SIG-M5 treated with dmso at 0.1 percent for 504 hours (cell line): ENCODE data around the gene EIF1AX.
"Not testable (repeated sequence)": the region's sequence is repeated elsewhere in the genome, so short reads cannot be mapped to it uniquely, and the experiment has no call there.

Experiments used
- DNase-seq: peaks from one replicate; lab custom pipeline; 2025; ENCODE audit not compliant: unreplicated experiment; lab: John Stamatoyannopoulos, UW

The EIF1AX gene

DNA sequence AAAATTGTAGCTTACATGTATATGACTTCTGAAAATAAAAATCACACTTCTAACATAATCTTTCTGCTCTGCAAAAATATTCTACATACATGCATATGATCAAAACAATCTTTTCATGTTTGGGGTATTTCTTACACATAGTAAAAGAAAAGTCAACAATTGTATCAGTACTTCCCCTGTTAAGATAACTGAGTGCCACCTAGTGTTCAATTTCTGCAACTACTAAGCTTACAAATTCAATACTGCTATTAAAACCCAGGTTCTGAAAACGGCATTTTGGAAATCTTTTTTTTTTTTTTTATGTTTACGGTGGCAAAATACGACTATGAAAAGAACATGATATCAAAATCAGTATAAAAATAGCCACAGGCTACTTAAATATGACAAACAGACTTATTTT is 14.2 kb downstream of the EIF1AX start:
- DNase-seq = not testable (repeated sequence)

DNA sequence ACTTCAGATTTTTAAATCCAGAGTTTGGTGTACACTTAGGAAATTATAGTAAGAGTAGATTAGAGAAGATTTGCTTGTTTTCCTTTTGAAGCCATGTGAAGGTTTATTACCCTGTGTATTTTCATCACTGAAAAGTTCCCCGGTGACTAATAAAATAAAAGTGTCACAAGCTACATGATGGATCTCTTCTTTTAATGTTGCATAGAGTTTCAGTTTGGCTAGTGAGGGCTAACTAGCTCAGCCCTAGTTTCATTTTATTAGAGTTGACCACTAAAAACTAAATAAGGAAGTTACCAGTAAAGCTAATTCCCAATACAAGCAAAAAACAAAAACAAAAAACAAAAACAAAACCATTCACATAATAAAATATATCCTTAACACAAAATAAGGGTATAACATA is 14.8 kb downstream of the EIF1AX start:
- DNase-seq = not testable (repeated sequence)

DNA sequence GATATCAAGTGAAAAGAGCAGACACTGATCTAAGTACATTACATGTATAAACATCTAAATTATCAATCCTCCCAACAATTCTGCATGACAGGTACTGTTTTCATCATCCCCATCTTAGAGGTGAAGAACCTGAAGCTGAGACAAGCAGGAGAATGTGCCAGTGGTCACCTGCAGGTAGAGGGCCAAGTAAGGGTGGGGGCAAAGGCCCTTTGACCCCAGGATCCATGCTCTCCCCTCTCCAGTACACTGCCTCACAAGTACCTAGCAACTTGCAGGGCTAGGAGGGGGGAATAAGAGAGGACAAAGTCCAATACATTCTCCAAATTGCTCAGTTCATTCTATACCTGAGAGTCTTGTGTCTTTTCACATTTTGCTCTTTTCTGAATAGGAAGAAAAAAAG is 16.7 kb downstream of the EIF1AX start:
- no peak for DNase-seq

DNA sequence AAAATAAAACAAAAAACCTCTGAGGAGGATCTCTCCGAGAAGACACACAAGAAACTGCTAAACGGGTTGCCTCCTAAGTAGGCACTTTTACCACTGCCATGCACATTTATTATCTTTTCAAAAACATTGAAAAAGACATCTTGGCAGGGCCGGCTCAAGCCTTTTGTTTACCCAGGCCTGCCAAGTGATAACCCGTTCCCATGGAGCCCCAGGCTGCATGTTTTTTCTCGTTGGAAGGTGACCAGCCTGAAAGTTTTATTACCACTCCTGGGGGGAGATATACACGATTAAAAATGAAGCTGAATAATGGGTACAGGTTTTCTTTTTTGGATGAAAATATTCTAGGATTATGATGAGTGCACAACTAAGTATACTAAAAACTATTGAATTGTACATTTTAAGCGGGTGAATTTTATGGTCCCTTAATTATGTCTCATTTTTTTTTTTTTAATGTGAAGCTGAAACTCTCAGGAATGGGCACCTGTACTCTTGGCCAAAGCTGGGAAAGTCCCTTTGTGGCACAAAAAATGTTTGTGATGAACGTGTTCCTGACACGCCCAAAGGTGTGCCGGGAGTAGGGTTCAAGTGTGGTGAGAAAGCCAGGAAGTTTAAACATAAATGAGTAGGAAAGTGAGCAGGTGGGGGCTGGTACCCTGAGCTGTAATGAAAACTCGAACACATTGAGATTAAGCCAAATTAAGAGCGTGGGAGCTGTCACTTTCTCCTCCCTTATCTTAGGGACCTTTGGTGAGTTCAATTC is 23.4 kb downstream of the EIF1AX start:
- DNase-seq = no peak

DNA sequence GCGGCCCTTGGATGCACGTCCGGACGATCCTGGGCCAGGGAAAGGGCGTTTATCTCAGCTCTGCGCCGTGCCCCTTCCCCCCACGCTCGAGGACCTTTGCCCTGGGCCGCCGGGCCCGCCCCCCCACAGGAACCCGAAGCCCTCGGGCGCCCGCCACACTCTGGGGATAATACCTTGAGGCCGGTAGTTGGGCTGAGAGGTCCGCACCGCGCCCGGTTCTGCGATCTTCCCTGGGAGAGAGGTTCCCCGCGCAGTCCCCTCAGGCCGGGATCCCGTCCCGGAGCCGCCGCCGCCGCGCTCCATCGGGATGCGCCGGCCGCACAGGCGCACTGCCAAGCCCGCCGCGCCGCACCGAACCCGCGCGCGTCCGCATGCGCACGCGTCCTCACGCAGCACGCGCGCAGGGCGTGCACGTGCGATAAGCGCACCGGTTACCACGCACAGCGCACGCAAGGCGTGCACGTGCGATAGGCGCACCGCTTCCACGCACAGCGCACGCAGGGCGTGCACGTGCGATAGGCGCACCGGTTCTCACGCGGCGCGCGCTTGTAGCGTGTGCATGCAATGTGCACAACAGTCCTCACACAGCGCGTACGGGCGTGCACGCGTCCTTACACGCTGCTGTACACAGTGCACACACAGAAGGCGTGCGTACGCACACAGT is 24.9 kb downstream of the EIF1AX start, which contains the start of gene MAP7D2:
Gene MAP7D2 (minus strand): TSS at position 331 of the 664 bp plus-strand sequence. CDS start 28 bp downstream, at position 303.
- no peak for DNase-seq

DNA sequence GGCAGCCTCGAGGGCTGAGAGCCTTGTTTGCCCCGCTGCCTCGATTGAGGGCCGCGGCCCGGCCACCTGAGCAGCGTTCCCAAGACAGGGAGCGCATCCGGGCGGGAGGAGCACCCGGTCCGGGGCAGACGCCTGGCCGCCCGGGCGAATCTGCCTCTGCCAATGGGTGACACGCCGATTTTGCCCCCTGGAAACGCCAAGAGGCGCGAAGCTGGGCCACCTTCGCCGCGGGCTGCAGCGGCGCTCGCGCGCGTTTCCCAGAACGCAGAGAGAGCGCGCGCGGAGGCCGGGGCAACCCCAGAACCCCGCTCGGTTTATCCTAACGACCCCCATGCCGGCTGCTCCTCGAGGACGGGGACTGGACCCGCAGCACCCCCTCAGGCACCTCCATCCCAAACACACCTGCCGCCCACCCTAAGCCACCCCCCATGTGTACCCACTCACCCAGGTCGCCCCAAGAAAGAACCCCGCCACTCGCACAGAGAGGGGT is 25.5 kb downstream of the EIF1AX start:
- no peak for DNase-seq

DNA sequence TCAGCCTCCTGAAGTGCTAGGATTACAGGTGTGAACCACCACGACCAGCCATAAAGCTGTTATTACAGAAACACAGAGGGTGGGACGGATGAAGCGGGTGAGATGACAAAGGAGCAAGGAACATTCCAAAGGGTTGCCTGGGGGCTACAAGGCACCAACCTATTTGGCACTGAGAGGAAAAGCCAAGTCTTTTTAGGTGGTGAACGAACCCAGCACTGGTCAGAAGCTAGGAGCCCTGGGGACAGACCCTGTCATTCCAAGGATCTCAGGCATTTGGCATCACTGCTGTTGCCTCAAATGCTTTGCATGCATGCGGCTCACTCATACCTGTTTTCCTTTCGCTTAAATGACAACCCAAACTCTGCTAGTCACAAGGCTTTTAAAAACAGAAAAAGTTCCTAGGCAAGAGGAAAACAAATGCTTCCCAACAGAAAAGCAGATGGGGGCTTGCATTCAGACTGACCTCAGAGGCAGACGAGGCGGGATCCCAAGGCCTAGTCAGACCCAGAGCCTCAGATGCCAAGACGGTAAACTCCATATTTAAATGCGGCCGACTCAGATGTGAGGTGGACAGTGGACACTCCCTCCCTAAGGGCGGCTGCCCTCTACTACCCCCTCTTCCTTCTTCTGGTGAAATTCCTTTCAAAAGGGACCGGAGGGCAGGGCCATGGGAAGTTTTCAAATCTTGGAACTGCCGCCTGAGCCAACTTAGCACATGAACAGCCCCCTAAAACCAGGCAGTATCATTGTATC is 29.4 kb downstream of the EIF1AX start:
- DNase-seq = no peak

DNA sequence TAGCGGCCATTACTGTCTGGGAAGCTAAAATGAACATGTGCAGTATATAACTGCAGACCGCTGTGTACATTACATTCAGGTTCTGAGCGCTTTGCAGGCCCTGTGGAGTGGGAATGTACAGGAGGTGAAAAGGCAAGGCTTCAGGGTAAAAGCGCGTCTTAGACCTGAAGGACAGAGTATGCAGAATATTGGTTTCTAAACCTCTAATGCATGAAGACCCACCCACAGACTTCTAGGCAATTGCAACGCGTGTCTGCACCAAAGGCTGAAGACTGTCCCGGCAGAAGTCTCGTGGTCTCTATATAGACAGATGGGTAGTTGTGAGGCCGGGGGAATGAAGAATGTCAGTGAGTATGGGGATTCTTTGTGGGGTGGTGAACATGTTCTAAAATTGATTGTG is 30.4 kb downstream of the EIF1AX start:
- no peak for DNase-seq

DNA sequence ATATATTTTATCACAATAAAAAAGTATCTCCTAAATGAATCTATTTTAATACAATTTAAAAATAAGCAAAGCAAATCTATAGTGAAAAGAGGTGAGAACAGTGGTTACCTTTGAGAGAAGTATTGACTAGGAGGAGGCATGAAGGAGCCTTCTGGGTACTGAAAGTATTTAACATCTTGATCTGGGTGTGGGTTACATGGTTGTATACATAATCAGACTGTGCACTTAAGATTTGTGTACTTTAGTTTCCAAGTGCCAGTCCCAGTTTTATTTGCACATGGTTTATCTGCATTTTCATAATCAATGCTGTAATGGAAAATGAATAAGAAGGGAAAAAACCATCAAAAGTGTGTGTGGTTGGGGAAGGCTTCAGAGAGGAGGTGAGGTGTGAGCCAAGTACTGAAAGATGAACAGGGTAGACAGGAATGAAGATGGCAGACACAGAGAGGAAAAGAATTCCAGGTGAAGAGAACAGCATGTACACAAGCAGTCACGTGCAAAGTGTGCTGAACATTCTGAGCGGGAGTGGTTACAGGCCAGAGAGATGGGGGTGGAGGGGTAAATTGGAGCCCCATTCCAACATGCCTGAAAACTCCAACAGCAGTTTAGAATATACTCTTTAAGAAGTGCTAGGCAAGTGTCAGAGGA is 39.6 kb downstream of the EIF1AX start:
- DNase-seq = no peak

DNA sequence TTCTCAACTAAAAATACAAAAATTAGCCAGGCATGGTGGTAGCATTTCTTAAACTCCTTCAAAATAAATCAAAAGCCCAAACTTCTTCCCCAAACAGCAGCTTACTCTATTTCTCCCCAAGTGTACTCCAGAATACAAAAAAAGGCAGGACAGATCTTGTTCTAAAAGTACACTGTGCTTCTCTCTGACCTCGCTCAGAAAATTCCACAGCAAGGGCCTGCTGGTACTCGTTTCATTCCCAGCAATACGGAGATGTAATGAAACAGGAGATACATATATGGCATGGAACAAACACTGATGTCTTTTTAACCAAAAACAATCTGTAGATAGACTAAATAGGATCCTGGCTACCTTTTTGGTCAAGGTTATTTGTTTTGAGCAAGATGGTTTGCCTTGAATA is 50.1 kb downstream of the EIF1AX start:
- no peak for DNase-seq

DNA sequence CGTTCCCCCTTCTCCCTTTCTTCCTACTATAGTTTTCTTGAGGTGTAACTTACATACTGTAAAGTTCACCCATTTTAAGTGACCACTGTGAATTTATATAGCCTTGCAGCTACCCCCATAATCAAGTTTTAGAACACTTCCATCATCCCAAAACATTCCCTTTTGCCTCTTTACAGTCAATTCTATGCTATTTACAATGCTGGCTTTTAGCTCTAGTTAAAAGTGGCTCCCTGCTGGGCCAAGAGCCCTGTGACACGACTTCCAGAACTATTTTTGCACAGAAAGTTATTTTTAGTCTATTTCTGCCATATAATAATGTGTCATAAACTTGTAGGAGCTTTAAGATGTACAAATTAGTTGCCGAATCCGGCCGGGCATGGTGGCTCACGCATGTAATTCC is 51.8 kb downstream of the EIF1AX start:
- DNase-seq = no peak

GRCh38 chrX:20080277-20080676 is 61.4 kb downstream of the EIF1AX start:
- no peak for DNase-seq
